Panc1 (cell line): Measurements from ENCODE around the gene PIGZ. TPM values are rescaled to one million over a fixed set of nuclear protein-coding genes. Genes with fewer than 3 reads are reported as not detected.

Experiments
- ATAC-seq: fragments of 200-7000 bp; cut with Tn5 transposase; 2 replicates; pipeline ENCODE4 v1.9.1; 2020; ENCODE audit warnings: mild to moderate bottlenecking, moderate library complexity
- BruUV-seq: library from RNA; stranded (reverse); fragments of 400-500 nt; replicated peaks from 2 replicates; lab custom pipeline; 2021; lab: Mats Ljungman, UMichigan
- CTCF ChIA-PET: fragments of 300-600 bp; sonication (Branson Sonifier 250); formaldehyde crosslinking; loops from one replicate; lab custom pipeline; 2022; ENCODE audit warnings: antibody characterized with exemption; lab: Charles Lee
- POLR2A ChIA-PET: fragments of 300-600 bp; sonication (Branson Sonifier 250); formaldehyde crosslinking; loops from one replicate; lab custom pipeline; 2022; ENCODE audit warnings: antibody characterized with exemption; lab: Charles Lee
- DNase-seq: peaks from one replicate; pipeline ENCODE4 v3.0.0-alpha.2; 2010; ENCODE audit warnings: low read depth, low spot score
- H3K27ac ChIP-seq: 2 replicates; pipeline ENCODE4 v1.5.1; 2011; ENCODE audit warnings: mild to moderate bottlenecking, low read length, inconsistent platforms
- H3K27me3 ChIP-seq: fragments of 200-500 bp; sonication (Bioruptor generic); 2 replicates; pipeline ENCODE4 v1.6.0; 2014; ENCODE audit warnings: low read length, inconsistent platforms; ENCODE audit not compliant: control insufficient read depth, insufficient read depth
- H3K36me3 ChIP-seq: fragments of 200-500 bp; sonication (Bioruptor generic); 2 replicates; pipeline ENCODE4 v1.5.1; 2014; ENCODE audit warnings: inconsistent platforms, mild to moderate bottlenecking, low read length, moderate library complexity; ENCODE audit not compliant: control insufficient read depth, insufficient read depth
- H3K4me1 ChIP-seq: 2 replicates; pipeline ENCODE4 v1.5.1; 2011; ENCODE audit warnings: inconsistent platforms, mild to moderate bottlenecking, low read length, moderate library complexity; ENCODE audit not compliant: control insufficient read depth, insufficient read depth
- H3K4me3 ChIP-seq, 2 experiments: 2 replicates each; pipeline ENCODE4 v1.5.1; 2011 to 2012; ENCODE audit warnings: low read depth in 2 of 2, low read length in 2 of 2, mild to moderate bottlenecking in 2 of 2, inconsistent platforms in 1 of 2, moderate library complexity in 1 of 2
- H3K9me3 ChIP-seq: fragments of 200-500 bp; sonication (Bioruptor generic); 2 replicates; pipeline ENCODE4 v1.5.1; 2014; ENCODE audit warnings: low read depth, mild to moderate bottlenecking, inconsistent platforms, low read length, moderate library complexity; ENCODE audit not compliant: control insufficient read depth, insufficient read depth
- POLR2AphosphoS5 ChIP-seq: IDR thresholded peaks from 2 replicates; pipeline ENCODE4 v1.6.1; 2012; ENCODE audit warnings: mild to moderate bottlenecking, low read depth, low read length, moderate library complexity
- SIN3A ChIP-seq: IDR thresholded peaks from 2 replicates; pipeline ENCODE4 v1.6.1; 2012; ENCODE audit warnings: low read depth, mild to moderate bottlenecking, low read length, moderate library complexity, borderline replicate concordance; ENCODE audit not compliant: insufficient read depth
- TCF7L2 ChIP-seq: IDR thresholded peaks from 2 replicates; pipeline ENCODE4 v1.6.1; 2011; ENCODE audit warnings: mild to moderate bottlenecking, low read depth, low read length, inconsistent platforms
- in situ Hi-C: cut with HindIII; loops from 2 replicates; pipeline ENCODE4 v1.10.0; 2016; ENCODE audit warnings: low sequenced_read_pairs, low pct_unique_long_range_greater_than_20kb
- intact Hi-C: fragments of 100-400 bp; cut with micrococcal nuclease; formaldehyde crosslinking; loops from one replicate; pipeline ENCODE4 v1.10.0; 2022; ENCODE audit not compliant: unreplicated experiment
- total RNA-seq: library from RNA; stranded (reverse); gene quantifications from one replicate; pipeline ENCODE4 v1.2.1, GENCODE V29; 2021; ENCODE audit not compliant: unreplicated experiment
- TF ChIP-seq, protein P1 (sequence below): fragments of 450-650 bp; IDR thresholded peaks from 2 replicates; pipeline ENCODE4 v1.5.1; 2017; ENCODE audit warnings: mild to moderate bottlenecking
- TF ChIP-seq, protein P2 (sequence below), 2 experiments: IDR thresholded peaks; 2 replicates each; pipeline ENCODE4 v1.6.1; 2011 to 2012; ENCODE audit warnings: low read depth in 2 of 2, control low read depth in 1 of 2, low read length in 1 of 2, mild to moderate bottlenecking in 1 of 2, moderate library complexity in 1 of 2; ENCODE audit not compliant: insufficient read depth in 1 of 2

The PIGZ gene
- total RNA-seq, 1 experiment from 2014 or later = 6.3 TPM

DNA sequence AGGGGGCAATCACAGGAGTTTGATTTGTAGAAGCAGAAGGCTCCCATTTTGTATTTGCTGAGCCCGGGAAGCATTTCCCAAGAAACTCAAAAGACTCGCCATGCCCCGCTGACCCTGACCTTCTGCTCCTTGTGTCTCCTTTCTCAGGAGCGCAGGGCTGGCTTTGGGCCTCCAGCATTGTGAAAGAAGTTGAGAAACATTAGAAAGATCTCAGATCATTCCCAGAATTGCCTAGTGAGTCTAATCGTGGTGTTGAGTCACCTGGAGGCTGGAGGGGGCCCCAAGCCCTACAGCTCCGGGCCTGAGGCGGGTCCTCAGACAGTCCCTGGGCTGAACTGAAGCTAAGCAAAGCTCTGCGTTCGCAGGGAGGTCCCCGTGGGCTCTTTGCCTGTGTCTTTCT, 10.9 kb upstream of the PIGZ start:
- no peak for DNase-seq
- ATAC-seq = no peak
- intact Hi-C loops = loop anchor here (10.0 kb wide), 1 partner anchor 455 kb away; no protein-coding TSS in a partner anchor
- H3K36me3 ChIP-seq = no peaks in the 10 kb centered on the region
- POLR2A ChIA-PET = no interaction called here
- no TSS peak for BruUV-seq
- H3K4me1 ChIP-seq = no peaks in the 10 kb centered on the region
- in situ Hi-C loops = no loop called here
- H3K27ac ChIP-seq = no peak overlapping the region
- H3K27me3 ChIP-seq = peaks cover 3% of the 10 kb centered on the region; the same call in 1 of the 2 replicates
- no peak overlapping the region for H3K4me3 ChIP-seq
- CTCF ChIA-PET = interaction anchor here (0.7 kb wide), 1 partner anchor 31 kb away, joined by 6 read pairs; no protein-coding TSS in a partner anchor
- TF ChIP-seq, protein P1, sequence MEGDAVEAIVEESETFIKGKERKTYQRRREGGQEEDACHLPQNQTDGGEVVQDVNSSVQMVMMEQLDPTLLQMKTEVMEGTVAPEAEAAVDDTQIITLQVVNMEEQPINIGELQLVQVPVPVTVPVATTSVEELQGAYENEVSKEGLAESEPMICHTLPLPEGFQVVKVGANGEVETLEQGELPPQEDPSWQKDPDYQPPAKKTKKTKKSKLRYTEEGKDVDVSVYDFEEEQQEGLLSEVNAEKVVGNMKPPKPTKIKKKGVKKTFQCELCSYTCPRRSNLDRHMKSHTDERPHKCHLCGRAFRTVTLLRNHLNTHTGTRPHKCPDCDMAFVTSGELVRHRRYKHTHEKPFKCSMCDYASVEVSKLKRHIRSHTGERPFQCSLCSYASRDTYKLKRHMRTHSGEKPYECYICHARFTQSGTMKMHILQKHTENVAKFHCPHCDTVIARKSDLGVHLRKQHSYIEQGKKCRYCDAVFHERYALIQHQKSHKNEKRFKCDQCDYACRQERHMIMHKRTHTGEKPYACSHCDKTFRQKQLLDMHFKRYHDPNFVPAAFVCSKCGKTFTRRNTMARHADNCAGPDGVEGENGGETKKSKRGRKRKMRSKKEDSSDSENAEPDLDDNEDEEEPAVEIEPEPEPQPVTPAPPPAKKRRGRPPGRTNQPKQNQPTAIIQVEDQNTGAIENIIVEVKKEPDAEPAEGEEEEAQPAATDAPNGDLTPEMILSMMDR = no peak
- H3K9me3 ChIP-seq = peaks cover 5% of the 10 kb centered on the region; the same call in 1 of the 2 replicates

DNA sequence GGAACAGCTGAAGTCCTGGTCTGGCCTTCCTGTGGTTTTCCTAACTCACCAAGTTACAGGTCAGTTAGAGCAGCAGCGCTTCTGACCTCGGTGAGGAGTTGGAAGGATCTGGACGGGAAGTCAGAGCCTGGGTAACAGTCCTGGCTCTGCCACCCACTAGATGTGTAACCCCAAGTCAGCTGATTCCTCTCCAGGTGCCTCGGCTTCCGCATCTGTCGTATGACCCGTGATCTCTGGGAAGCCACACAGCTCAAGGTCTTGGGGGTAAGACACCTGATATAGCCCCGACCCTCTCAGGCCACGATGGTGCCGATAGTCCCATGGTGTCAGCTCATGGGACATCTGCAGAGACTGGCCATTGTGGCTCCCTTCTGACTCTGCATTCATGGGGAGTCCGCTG, 8.3 kb upstream of the PIGZ start:
- Histone ChIP-seq H3K4me1 (no peaks in the 10 kb centered on the region), H3K9me3 (no peaks in the 10 kb centered on the region), H3K27me3 (no peaks in the 10 kb centered on the region), H3K27ac (no peak overlapping the region), H3K4me3 (no peak overlapping the region), H3K36me3 (no peaks in the 10 kb centered on the region)
- ChIA-PET CTCF (no interaction called here), POLR2A (no interaction called here)
- TF ChIP-seq, protein P1 = no peak
- no peak for TF ChIP-seq POLR2AphosphoS5
- TF ChIP-seq SIN3A = no peak
- TF ChIP-seq, protein P2, sequence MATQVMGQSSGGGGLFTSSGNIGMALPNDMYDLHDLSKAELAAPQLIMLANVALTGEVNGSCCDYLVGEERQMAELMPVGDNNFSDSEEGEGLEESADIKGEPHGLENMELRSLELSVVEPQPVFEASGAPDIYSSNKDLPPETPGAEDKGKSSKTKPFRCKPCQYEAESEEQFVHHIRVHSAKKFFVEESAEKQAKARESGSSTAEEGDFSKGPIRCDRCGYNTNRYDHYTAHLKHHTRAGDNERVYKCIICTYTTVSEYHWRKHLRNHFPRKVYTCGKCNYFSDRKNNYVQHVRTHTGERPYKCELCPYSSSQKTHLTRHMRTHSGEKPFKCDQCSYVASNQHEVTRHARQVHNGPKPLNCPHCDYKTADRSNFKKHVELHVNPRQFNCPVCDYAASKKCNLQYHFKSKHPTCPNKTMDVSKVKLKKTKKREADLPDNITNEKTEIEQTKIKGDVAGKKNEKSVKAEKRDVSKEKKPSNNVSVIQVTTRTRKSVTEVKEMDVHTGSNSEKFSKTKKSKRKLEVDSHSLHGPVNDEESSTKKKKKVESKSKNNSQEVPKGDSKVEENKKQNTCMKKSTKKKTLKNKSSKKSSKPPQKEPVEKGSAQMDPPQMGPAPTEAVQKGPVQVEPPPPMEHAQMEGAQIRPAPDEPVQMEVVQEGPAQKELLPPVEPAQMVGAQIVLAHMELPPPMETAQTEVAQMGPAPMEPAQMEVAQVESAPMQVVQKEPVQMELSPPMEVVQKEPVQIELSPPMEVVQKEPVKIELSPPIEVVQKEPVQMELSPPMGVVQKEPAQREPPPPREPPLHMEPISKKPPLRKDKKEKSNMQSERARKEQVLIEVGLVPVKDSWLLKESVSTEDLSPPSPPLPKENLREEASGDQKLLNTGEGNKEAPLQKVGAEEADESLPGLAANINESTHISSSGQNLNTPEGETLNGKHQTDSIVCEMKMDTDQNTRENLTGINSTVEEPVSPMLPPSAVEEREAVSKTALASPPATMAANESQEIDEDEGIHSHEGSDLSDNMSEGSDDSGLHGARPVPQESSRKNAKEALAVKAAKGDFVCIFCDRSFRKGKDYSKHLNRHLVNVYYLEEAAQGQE (IDR thresholded peaks at IDR 0.05; ENCODE audit: insufficient read depth in 1 of 2, low read depth in 2 of 2, low read length in 1 of 2) = no peak
- TF ChIP-seq TCF7L2 = no peak
- DNase-seq (no peak), ATAC-seq (no peak)
- in situ Hi-C loops (no loop called here), intact Hi-C loops (loop anchor here (10.0 kb wide), 1 partner anchor 452 kb away; no protein-coding TSS in a partner anchor)
- no TSS peak for BruUV-seq
